GM12878 (cell line): ENCODE measurements around the gene TLR10.

Source experiments
- ASH2L ChIP-seq: fragments of 300-600, 200-600 bp; sonication (generic); IDR thresholded peaks from 2 replicates; pipeline ENCODE4 v1.6.1; 2017; ENCODE audit warnings: low read depth, mild to moderate bottlenecking, borderline replicate concordance
- CREM ChIP-seq: IDR thresholded peaks from 2 replicates; pipeline ENCODE4 v1.6.1; 2014; ENCODE audit warnings: antibody characterized with exemption, low read depth
- EP300 ChIP-seq, 2 experiments: fragments of 150-350 bp in 1 of 2; IDR thresholded peaks; 2 replicates each; pipeline ENCODE4 v1.6.1; 2011 to 2012; ENCODE audit warnings: low read depth in 2 of 2, low read length in 2 of 2, borderline replicate concordance in 1 of 2, improper control_type of control experiment in 1 of 2, inconsistent platforms in 1 of 2; ENCODE audit not compliant: control insufficient read depth in 1 of 2
- POLR2AphosphoS5 ChIP-seq: IDR thresholded peaks from 2 replicates; pipeline ENCODE4 v1.6.1; 2011; ENCODE audit warnings: mild to moderate bottlenecking, low read length, inconsistent platforms
- POU2F2 ChIP-seq: IDR thresholded peaks from 3 replicates; pipeline ENCODE4 v1.6.1; 2011; ENCODE audit warnings: low read depth, mild to moderate bottlenecking, low read length, borderline replicate concordance
- REST ChIP-seq: IDR thresholded peaks from 2 replicates; pipeline ENCODE4 v1.6.1; 2012; ENCODE audit warnings: mild to moderate bottlenecking, low read depth, low read length
- TAF1 ChIP-seq: IDR thresholded peaks from 2 replicates; pipeline ENCODE4 v1.6.1; 2011; ENCODE audit warnings: mild to moderate bottlenecking, low read depth, low read length, borderline replicate concordance
- USF2 ChIP-seq: IDR thresholded peaks from 2 replicates; pipeline ENCODE4 v1.6.1; 2011; ENCODE audit warnings: low read depth, low read length, improper control_type of control experiment, borderline replicate concordance
- YY1 ChIP-seq: IDR thresholded peaks from 2 replicates; pipeline ENCODE4 v1.6.1; 2011; ENCODE audit warnings: low read depth, mild to moderate bottlenecking, low read length
- ZNF274 ChIP-seq: IDR thresholded peaks from one replicate; pipeline ENCODE4 v1.8.0; 2011; ENCODE audit not compliant: insufficient read length, insufficient read depth
- ZZZ3 ChIP-seq: IDR thresholded peaks from 2 replicates; pipeline ENCODE4 v1.6.1; 2011; ENCODE audit warnings: low read depth; ENCODE audit not compliant: control insufficient read depth, insufficient read length
- TF ChIP-seq, protein P1 (sequence below): fragments of 450-650 bp; IDR thresholded peaks from 2 replicates; pipeline ENCODE4 v1.6.1; 2018; ENCODE audit warnings: mild to moderate bottlenecking, low read depth, moderate library complexity; ENCODE audit not compliant: partially characterized antibody
- TF ChIP-seq, protein P2 (sequence below), 3 experiments: IDR thresholded peaks in 2 of 3; conservative IDR thresholded peaks in 1 of 3; 2 replicates each; pipeline ENCODE4 v1.5.1; 2011; ENCODE audit warnings: low read depth in 3 of 3, low read length in 3 of 3, mild to moderate bottlenecking in 3 of 3, control low read depth in 2 of 3, moderate library complexity in 2 of 3, inconsistent platforms in 1 of 3, mixed read lengths in 1 of 3; ENCODE audit not compliant: control insufficient read depth in 2 of 3, insufficient read depth in 1 of 3; ENCODE audit errors: extremely low read depth in 1 of 3

- no peak for TF ChIP-seq USF2
- no peak for TF ChIP-seq POLR2AphosphoS5
- no peak for TF ChIP-seq YY1
- TF ChIP-seq, protein P1, sequence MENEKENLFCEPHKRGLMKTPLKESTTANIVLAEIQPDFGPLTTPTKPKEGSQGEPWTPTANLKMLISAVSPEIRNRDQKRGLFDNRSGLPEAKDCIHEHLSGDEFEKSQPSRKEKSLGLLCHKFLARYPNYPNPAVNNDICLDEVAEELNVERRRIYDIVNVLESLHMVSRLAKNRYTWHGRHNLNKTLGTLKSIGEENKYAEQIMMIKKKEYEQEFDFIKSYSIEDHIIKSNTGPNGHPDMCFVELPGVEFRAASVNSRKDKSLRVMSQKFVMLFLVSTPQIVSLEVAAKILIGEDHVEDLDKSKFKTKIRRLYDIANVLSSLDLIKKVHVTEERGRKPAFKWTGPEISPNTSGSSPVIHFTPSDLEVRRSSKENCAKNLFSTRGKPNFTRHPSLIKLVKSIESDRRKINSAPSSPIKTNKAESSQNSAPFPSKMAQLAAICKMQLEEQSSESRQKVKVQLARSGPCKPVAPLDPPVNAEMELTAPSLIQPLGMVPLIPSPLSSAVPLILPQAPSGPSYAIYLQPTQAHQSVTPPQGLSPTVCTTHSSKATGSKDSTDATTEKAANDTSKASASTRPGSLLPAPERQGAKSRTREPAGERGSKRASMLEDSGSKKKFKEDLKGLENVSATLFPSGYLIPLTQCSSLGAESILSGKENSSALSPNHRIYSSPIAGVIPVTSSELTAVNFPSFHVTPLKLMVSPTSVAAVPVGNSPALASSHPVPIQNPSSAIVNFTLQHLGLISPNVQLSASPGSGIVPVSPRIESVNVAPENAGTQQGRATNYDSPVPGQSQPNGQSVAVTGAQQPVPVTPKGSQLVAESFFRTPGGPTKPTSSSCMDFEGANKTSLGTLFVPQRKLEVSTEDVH: no peak
- TF ChIP-seq, protein P2, sequence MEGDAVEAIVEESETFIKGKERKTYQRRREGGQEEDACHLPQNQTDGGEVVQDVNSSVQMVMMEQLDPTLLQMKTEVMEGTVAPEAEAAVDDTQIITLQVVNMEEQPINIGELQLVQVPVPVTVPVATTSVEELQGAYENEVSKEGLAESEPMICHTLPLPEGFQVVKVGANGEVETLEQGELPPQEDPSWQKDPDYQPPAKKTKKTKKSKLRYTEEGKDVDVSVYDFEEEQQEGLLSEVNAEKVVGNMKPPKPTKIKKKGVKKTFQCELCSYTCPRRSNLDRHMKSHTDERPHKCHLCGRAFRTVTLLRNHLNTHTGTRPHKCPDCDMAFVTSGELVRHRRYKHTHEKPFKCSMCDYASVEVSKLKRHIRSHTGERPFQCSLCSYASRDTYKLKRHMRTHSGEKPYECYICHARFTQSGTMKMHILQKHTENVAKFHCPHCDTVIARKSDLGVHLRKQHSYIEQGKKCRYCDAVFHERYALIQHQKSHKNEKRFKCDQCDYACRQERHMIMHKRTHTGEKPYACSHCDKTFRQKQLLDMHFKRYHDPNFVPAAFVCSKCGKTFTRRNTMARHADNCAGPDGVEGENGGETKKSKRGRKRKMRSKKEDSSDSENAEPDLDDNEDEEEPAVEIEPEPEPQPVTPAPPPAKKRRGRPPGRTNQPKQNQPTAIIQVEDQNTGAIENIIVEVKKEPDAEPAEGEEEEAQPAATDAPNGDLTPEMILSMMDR (IDR thresholded peaks at IDR 0.05 in 2 of 3, conservative IDR thresholded peaks at IDR 0.05 in 1 of 3; ENCODE audit: control insufficient read depth in 2 of 3, extremely low read depth in 1 of 3, insufficient read depth in 1 of 3, low read depth in 3 of 3, low read length in 3 of 3): no peak
- TF ChIP-seq CREM: no peak
- TF ChIP-seq REST: no peak
- TF ChIP-seq ZNF274: no peak
- TF ChIP-seq ZZZ3: no peak
- no peak for TF ChIP-seq TAF1
- TF ChIP-seq EP300 (IDR thresholded peaks at IDR 0.05; ENCODE audit: borderline replicate concordance in 1 of 2, control insufficient read depth in 1 of 2, low read depth in 2 of 2, low read length in 2 of 2): no peak
- TF ChIP-seq POU2F2: no peak
- TF ChIP-seq ASH2L: no peak
These were observed 38.9 kb upstream of the TLR10 start for GRCh38 chr4:38821739-38822138.
